CD4-positive, alpha-beta T cell (primary cell): ENCODE results near the gene PACSIN1. TPM values are rescaled to one million over a fixed set of nuclear protein-coding genes. Genes with fewer than 3 reads are reported as not detected.

Source experiments
- ATAC-seq: fragments of 200-7000 bp; cut with Tn5 transposase; one replicate; pipeline ENCODE4 v1.10.0; 2022; ENCODE audit warnings: mild to moderate bottlenecking; ENCODE audit not compliant: poor library complexity
- CTCF ChIA-PET: fragments of 350-600 bp; sonication (Branson Sonifier 250); formaldehyde crosslinking; loops from one replicate; lab custom pipeline; 2021; ENCODE audit warnings: antibody characterized with exemption, inconsistent platforms; lab: Charles Lee
- POLR2A ChIA-PET: fragments of 350-600 bp; sonication (Branson Sonifier 250); formaldehyde crosslinking; loops from one replicate; lab custom pipeline; 2021; ENCODE audit warnings: antibody characterized with exemption, inconsistent platforms; lab: Charles Lee
- DNase-seq, 14 experiments: peaks; one replicate each; pipeline ENCODE4 v3.0.0-alpha.2; 2013 to 2020; ENCODE audit warnings: mixed read lengths in 2 of 14
- H3K27ac ChIP-seq, 2 donors: one replicate each; pipeline versions ENCODE4 v1.5.1 to v1.7.0; 2013; ENCODE audit warnings: low read length in 2 of 2, low read depth in 1 of 2, mild to moderate bottlenecking in 1 of 2
- H3K27me3 ChIP-seq, 2 experiments: 1 replicate in 1 of 2; 2 replicates in 1 of 2; pipeline versions ENCODE4 v1.6.1 to v1.7.0; 2013; ENCODE audit warnings: low read length in 2 of 2, control low read depth in 1 of 2, mild to moderate bottlenecking in 1 of 2, moderate library complexity in 1 of 2; ENCODE audit not compliant: insufficient read depth in 2 of 2, control insufficient read depth in 1 of 2
- H3K36me3 ChIP-seq: one replicate; pipeline ENCODE4 v1.6.1; 2013; ENCODE audit warnings: low read length, control low read depth; ENCODE audit not compliant: insufficient read depth
- H3K4me1 ChIP-seq: one replicate; pipeline ENCODE4 v1.6.1; 2013; ENCODE audit warnings: low read length, control low read depth; ENCODE audit not compliant: insufficient read depth
- H3K4me3 ChIP-seq: one replicate; pipeline ENCODE4 v1.5.1; 2013; ENCODE audit warnings: mild to moderate bottlenecking, low read length, moderate library complexity
- H3K9me3 ChIP-seq, 2 experiments: 1 replicate in 1 of 2; 2 replicates in 1 of 2; pipeline versions ENCODE4 v1.6.1 to v1.7.0; 2013; ENCODE audit warnings: low read length in 2 of 2, mild to moderate bottlenecking in 2 of 2, control low read depth in 1 of 2, moderate library complexity in 1 of 2; ENCODE audit not compliant: control insufficient read depth in 1 of 2, insufficient read depth in 1 of 2
- H3K27ac Mint-ChIP-seq: one replicate; pipeline ENCODE4 v1.8.0; 2020; ENCODE audit warnings: mixed read lengths
- H3K27me3 Mint-ChIP-seq: one replicate; pipeline ENCODE4 v1.8.0; 2021; ENCODE audit warnings: mixed read lengths
- H3K36me3 Mint-ChIP-seq: one replicate; pipeline ENCODE4 v1.8.0; 2021; ENCODE audit warnings: low read depth, mixed read lengths
- H3K4me1 Mint-ChIP-seq: one replicate; pipeline ENCODE4 v1.8.0; 2021; ENCODE audit warnings: low read depth, mixed read lengths
- H3K4me3 Mint-ChIP-seq: one replicate; pipeline ENCODE4 v1.8.0; 2020; ENCODE audit warnings: mild to moderate bottlenecking, mixed read lengths
- H3K9me3 Mint-ChIP-seq: one replicate; pipeline ENCODE4 v1.8.0; 2020; ENCODE audit warnings: mixed read lengths
- intact Hi-C, 2 experiments: fragments of 100-400 bp; cut with DNase I in 1 of 2; cut with micrococcal nuclease in 1 of 2; formaldehyde crosslinking; loops; one replicate each; pipeline versions ENCODE4 v1.15.1 to v1.9.0; 2023 to 2025; cut with DNase I, micrococcal nuclease
- total RNA-seq, 174 experiments: library from RNA in 2 of 174; stranded (reverse) in 2 of 174; gene quantifications; one replicate each; pipeline ENCODE4 v1.2.3 and lab custom pipeline; 2021 to 2026
- TF ChIP-seq, protein P1 (sequence below): fragments of 200-600 bp; IDR thresholded peaks from one replicate; pipeline ENCODE4 v1.8.0; 2022; ENCODE audit warnings: antibody characterized with exemption, mild to moderate bottlenecking

PACSIN1 gene
- total RNA-seq, 2 experiments from 2014 or later = 1.3 to 1.4 TPM

- no peak overlapping the region for H3K4me3 Mint-ChIP-seq
- intact Hi-C loops = no loop called here
- no peaks in the 10 kb centered on the region for H3K36me3 Mint-ChIP-seq
- Histone ChIP-seq H3K4me3 (no peak overlapping the region), H3K4me1 (no peaks in the 10 kb centered on the region), H3K36me3 (no peaks in the 10 kb centered on the region), H3K9me3 (no peaks in the 10 kb centered on the region), H3K27ac (no peak overlapping the region), H3K27me3 (no peaks in the 10 kb centered on the region)
- no peaks in the 10 kb centered on the region for H3K9me3 Mint-ChIP-seq
- TF ChIP-seq, protein P1, sequence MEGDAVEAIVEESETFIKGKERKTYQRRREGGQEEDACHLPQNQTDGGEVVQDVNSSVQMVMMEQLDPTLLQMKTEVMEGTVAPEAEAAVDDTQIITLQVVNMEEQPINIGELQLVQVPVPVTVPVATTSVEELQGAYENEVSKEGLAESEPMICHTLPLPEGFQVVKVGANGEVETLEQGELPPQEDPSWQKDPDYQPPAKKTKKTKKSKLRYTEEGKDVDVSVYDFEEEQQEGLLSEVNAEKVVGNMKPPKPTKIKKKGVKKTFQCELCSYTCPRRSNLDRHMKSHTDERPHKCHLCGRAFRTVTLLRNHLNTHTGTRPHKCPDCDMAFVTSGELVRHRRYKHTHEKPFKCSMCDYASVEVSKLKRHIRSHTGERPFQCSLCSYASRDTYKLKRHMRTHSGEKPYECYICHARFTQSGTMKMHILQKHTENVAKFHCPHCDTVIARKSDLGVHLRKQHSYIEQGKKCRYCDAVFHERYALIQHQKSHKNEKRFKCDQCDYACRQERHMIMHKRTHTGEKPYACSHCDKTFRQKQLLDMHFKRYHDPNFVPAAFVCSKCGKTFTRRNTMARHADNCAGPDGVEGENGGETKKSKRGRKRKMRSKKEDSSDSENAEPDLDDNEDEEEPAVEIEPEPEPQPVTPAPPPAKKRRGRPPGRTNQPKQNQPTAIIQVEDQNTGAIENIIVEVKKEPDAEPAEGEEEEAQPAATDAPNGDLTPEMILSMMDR = no peak
- no peak overlapping the region for H3K27ac Mint-ChIP-seq
- H3K27me3 Mint-ChIP-seq = no peaks in the 10 kb centered on the region
- no peak for DNase-seq
- no peaks in the 10 kb centered on the region for H3K4me1 Mint-ChIP-seq
- POLR2A ChIA-PET = no interaction called here
- no peak for ATAC-seq
- CTCF ChIA-PET = no interaction called here
Measured at GRCh38 chr6:34543421-34543820, 77.5 kb downstream of the PACSIN1 start.

DNA sequence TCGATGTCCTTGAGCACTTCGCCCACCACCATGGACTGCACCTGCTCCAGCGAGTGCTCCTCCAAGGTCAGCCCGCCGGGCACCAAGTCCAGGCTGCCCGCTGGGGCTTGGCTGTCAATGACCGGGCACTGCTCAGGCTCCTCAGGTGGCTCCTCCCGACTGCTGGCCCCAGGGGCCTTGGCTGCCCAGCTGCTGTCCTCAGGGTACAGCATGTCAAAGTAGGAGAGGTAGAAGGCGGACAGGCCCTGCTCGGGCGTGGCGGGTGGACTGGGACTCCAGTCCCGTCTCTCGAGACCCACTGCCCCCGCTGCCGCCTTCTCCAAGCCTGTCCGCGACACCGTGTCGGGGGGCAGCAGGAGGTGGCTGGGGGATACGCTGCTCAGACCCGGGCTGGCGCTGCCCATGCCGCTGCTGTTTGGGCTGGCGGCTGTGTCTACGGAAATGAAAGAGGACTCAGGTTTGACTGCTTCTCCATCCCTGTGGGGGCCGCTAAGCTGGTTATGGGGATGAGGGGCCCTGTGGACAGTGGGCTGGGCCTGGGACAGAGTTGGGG, 78.3 kb downstream of the PACSIN1 start:
- Mint-ChIP-seq H3K27ac (no peak overlapping the region), H3K27me3 (no peaks in the 10 kb centered on the region), H3K4me1 (no peaks in the 10 kb centered on the region), H3K4me3 (no peak overlapping the region), H3K36me3 (no peaks in the 10 kb centered on the region), H3K9me3 (no peaks in the 10 kb centered on the region)
- TF ChIP-seq, protein P1 = no peak
- Histone ChIP-seq H3K4me1 (no peaks in the 10 kb centered on the region), H3K27ac (no peak overlapping the region), H3K27me3 (no peaks in the 10 kb centered on the region), H3K4me3 (no peak overlapping the region), H3K36me3 (no peaks in the 10 kb centered on the region), H3K9me3 (no peaks in the 10 kb centered on the region)
- DNase-seq = no peak
- no peak for ATAC-seq
- intact Hi-C loops = no loop called here
- ChIA-PET CTCF (interaction anchor here (0.6 kb wide), 1 partner anchor 614 kb away, joined by 4 read pairs; no protein-coding TSS in a partner anchor), POLR2A (no interaction called here)

DNA sequence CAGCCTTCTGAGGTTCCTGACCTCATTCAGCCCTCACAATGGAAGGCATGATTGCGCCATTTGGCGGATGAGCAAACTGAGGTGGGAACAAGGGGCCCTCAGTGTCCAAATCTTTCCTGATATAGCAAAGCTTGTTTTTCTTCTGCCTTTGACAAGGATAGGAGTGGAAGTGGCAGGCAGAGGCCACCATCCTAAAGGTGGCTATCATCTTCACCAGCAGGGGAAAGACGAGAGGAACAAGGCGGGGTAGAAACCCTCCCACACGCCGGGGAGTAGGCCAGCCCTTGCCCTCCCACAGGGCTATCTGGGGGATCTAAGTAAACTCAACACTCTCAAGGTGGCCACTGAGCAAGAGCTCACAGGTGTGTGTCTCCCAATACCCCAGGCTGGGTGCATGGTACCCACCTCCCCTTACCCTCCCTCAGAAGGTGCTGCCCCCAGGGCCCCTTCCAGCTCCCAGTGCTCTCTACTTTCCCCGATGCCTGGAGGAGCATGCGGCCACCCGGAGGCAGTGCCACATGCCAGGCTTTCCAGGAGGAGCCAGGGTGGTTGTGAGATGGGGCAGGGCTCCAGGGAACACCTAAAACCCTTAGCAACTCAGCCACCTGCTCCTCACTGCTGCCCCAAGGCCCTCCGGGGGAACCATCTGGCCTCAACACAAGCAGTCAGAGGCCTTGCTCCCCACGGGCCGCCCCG, 79.0 kb downstream of the PACSIN1 start:
- no peaks in the 10 kb centered on the region for H3K27me3 Mint-ChIP-seq
- no peaks in the 10 kb centered on the region for H3K36me3 Mint-ChIP-seq
- ChIA-PET POLR2A (no interaction called here), CTCF (no interaction called here)
- no peaks in the 10 kb centered on the region for H3K9me3 Mint-ChIP-seq
- TF ChIP-seq, protein P1 = no peak
- no peaks in the 10 kb centered on the region for H3K4me1 ChIP-seq
- H3K27me3 ChIP-seq = no peaks in the 10 kb centered on the region
- no peak overlapping the region for H3K4me3 Mint-ChIP-seq
- no peak overlapping the region for H3K27ac ChIP-seq
- ATAC-seq = no peak
- no peak for DNase-seq
- intact Hi-C loops = no loop called here
- H3K36me3 ChIP-seq = no peaks in the 10 kb centered on the region
- H3K9me3 ChIP-seq = no peaks in the 10 kb centered on the region
- H3K4me1 Mint-ChIP-seq = no peaks in the 10 kb centered on the region
- H3K4me3 ChIP-seq = no peak overlapping the region
- no peak overlapping the region for H3K27ac Mint-ChIP-seq
